ENCODE results near the gene OVOL2. TPM values are rescaled to one million over a fixed set of nuclear protein-coding genes. Genes with fewer than 3 reads are reported as not detected.

Gene OVOL2
- total and polyA plus RNA-seq, 2 of the 8 experiments (the other 6 are each of a cell fraction or from before 2014, with no cell fraction given), result 11.0 to 11.4 TPM

GRCh38 chr20:17976305-17976704, 81.4 kb downstream of the OVOL2 start (continued):
- TF ChIP-seq RNF2 (IDR thresholded peaks at IDR 0.05; ENCODE audit: borderline replicate concordance, low read depth, low read length, missing control alignments, poor library complexity, severe bottlenecking) (no peak), HDAC6 (IDR thresholded peaks at IDR 0.05; ENCODE audit: low read depth, low read length) (no peak), SP1 (IDR thresholded peaks at IDR 0.05; ENCODE audit: low read depth, low read length) (no peak), RXRA (IDR thresholded peaks at IDR 0.05; ENCODE audit: insufficient read depth, low read depth, low read length) (no peak), SP4 (IDR thresholded peaks at IDR 0.05; ENCODE audit: low read length) (no peak), ATF2 (IDR thresholded peaks at IDR 0.05; ENCODE audit: low read length) (no peak), KDM5A (IDR thresholded peaks at IDR 0.05; ENCODE audit: low read length) (no peak), SAP30 (IDR thresholded peaks at IDR 0.05; ENCODE audit: insufficient read depth, insufficient replicate concordance, low read length) (no peak), ATF3 (IDR thresholded peaks at IDR 0.05; ENCODE audit: insufficient read depth, low read depth, low read length) (no peak), CBX5 (IDR thresholded peaks at IDR 0.05; ENCODE audit: low read depth, low read length) (no peak)

Small RNA genes within 50 kb of the gene (small RNA-seq; reads per million reads assigned to genes)
- not detected for gene RNU7-137P (ENCODE audit: insufficient read depth)

Other genes with a start within 250 kb of the OVOL2 start
- 181 and 194 TPM in 2 replicates for gene SNX5, start 89.1 kb downstream of the OVOL2 start, total RNA-seq (2021; fragmentation: NEBNext Ultra II Directional; extraction: Animal tissue kit (Norgen Biotek cat#: 25700))
- 140 and 155 TPM in 2 replicates for gene SNX5, start 89.1 kb downstream of the OVOL2 start, polyA plus RNA-seq (2011; rRNA removed)
- gene MGME1, start 88.9 kb downstream of the OVOL2 start, total RNA-seq (2021; fragmentation: NEBNext Ultra II Directional; extraction: Animal tissue kit (Norgen Biotek cat#: 25700)), result 56.3 and 59.0 TPM in 2 replicates
- gene MGME1, start 88.9 kb downstream of the OVOL2 start, polyA plus RNA-seq (2011; rRNA removed), result 13.7 and 27.7 TPM in 2 replicates
- gene KAT14, start 79.9 kb upstream of the OVOL2 start, total RNA-seq (2021; fragmentation: NEBNext Ultra II Directional; extraction: Animal tissue kit (Norgen Biotek cat#: 25700)), result 25.9 and 29.3 TPM in 2 replicates
- 12.1 and 17.3 TPM in 2 replicates for gene KAT14, start 79.9 kb upstream of the OVOL2 start, polyA plus RNA-seq (2011; rRNA removed)
- 23.8 and 26.5 TPM in 2 replicates for gene PET117, start 79.9 kb upstream of the OVOL2 start, total RNA-seq (2021; fragmentation: NEBNext Ultra II Directional; extraction: Animal tissue kit (Norgen Biotek cat#: 25700))
- gene PET117, start 79.9 kb upstream of the OVOL2 start, polyA plus RNA-seq (2011; rRNA removed), result 6.5 and 9.1 TPM in 2 replicates
- gene ZNF133, start 230.6 kb upstream of the OVOL2 start, total RNA-seq (2021; fragmentation: NEBNext Ultra II Directional; extraction: Animal tissue kit (Norgen Biotek cat#: 25700)), result 12.1 and 14.3 TPM in 2 replicates
- 13.2 and 15.8 TPM in 2 replicates for gene ZNF133, start 230.6 kb upstream of the OVOL2 start, polyA plus RNA-seq (2011; rRNA removed)